Spinal cord (tissue), 10 donors: Measurements from ENCODE around the gene LY6G6C. TPM values are rescaled to one million over a fixed set of nuclear protein-coding genes. Genes with fewer than 3 reads are reported as not detected.
A peak's percentile ranks its signal among the peaks of the same experiment; 100 is the strongest.

Experiments
- DNase-seq, 6 donors: peaks; one replicate each; pipeline versions ENCODE4 v3.0.0 to v3.0.0-alpha.2; 2013 to 2015; ENCODE audit warnings: low spot score in 6 of 6, low read depth in 4 of 6
- H3K27ac ChIP-seq: one replicate; pipeline ENCODE4 v1.5.1; 2013; ENCODE audit warnings: low read depth, low read length, control low read depth
- H3K27me3 ChIP-seq: one replicate; pipeline ENCODE4 v1.6.1; 2013; ENCODE audit warnings: low read length; ENCODE audit not compliant: control insufficient read depth, insufficient read depth
- H3K36me3 ChIP-seq: one replicate; pipeline ENCODE4 v1.6.1; 2013; ENCODE audit warnings: low read length; ENCODE audit not compliant: control insufficient read depth, insufficient read depth
- H3K4me1 ChIP-seq: one replicate; pipeline ENCODE4 v1.6.1; 2013; ENCODE audit warnings: low read length; ENCODE audit not compliant: control insufficient read depth, insufficient read depth
- H3K4me3 ChIP-seq: one replicate; pipeline ENCODE4 v1.5.1; 2013; ENCODE audit warnings: low read depth, low read length, control low read depth
- H3K9me3 ChIP-seq: one replicate; pipeline ENCODE4 v1.6.1; 2013; ENCODE audit warnings: low read length; ENCODE audit not compliant: control insufficient read depth, insufficient read depth
- WGBS: methylation state at CpG from one replicate; pipeline ENCODE4 v1.1.5; 2013; ENCODE audit warnings: missing lambda C conversion rate; ENCODE audit not compliant: insufficient coverage; 5-methylcytosine and 5-hydroxymethylcytosine counted together
- polyA plus RNA-seq, 2 donors: library from polyadenylated mRNA; unstranded; fragments of 120-200 nt; gene quantifications; one replicate each; pipeline ENCODE4 v1.2.1, GENCODE V29; 2013; ENCODE audit not compliant: insufficient read length in 2 of 2
- total RNA-seq, 2 donors: library from RNA; depleted of rRNA in 1 of 2; stranded (reverse); fragments of 120-200 nt in 1 of 2; fragments of >200 nt in 1 of 2; gene quantifications; one replicate each; pipeline versions ENCODE4 v1.2.3 to v1.2.4, GENCODE V29; 2013 to 2014
- donor health status: healthy.

The LY6G6C gene
- total and polyA plus RNA-seq, 4 donors: 0.17 to 1.2 (median 0.71) TPM; not detected in 1

- 89% methylated on average over 5 of the region's 6 CpGs for WGBS
- peaks cover 17% of the 10 kb centered on the region for H3K4me1 ChIP-seq
These were observed 2.5 kb downstream of the LY6G6C start for GRCh38 chr6:31719001-31719400.

GRCh38 chr6:31718265-31718664, 3.3 kb downstream of the LY6G6C start:
- Histone ChIP-seq H3K4me3 (no peak overlapping the region), H3K36me3 (peaks cover 2% of the 10 kb centered on the region), H3K9me3 (no peaks in the 10 kb centered on the region), H3K4me1 (peaks cover 23% of the 10 kb centered on the region), H3K27me3 (no peaks in the 10 kb centered on the region), H3K27ac (no peak overlapping the region)
- DNase-seq: no peak
- no CpG with 5 or more reads among the region's 1 CpG for WGBS

More at GRCh38 chr6:31719001-31719400, 2.5 kb downstream of the LY6G6C start:
- Histone ChIP-seq H3K27me3 (no peaks in the 10 kb centered on the region), H3K36me3 (peaks cover 9% of the 10 kb centered on the region), H3K27ac (no peak overlapping the region), H3K4me3 (no peak overlapping the region), H3K9me3 (no peaks in the 10 kb centered on the region)
- DNase-seq: no peak

GRCh38 chr6:31717499-31718222, 3.9 kb downstream of the LY6G6C start:
- H3K4me3 ChIP-seq: no peak overlapping the region
- H3K36me3 ChIP-seq: no peaks in the 10 kb centered on the region
- peak in 1 of 6 donors; percentile 42 for DNase-seq

GRCh38 chr6:31715022-31715958, 6.3 kb downstream of the LY6G6C start, which contains the start of gene LY6G6D:
Gene LY6G6D (plus strand): TSS chr6:31715348. CDS start chr6:31715356, 8 bp downstream.
- Histone ChIP-seq H3K4me1 (peaks cover 23% of the 10 kb centered on the region), H3K9me3 (no peaks in the 10 kb centered on the region), H3K36me3 (no peaks in the 10 kb centered on the region), H3K27ac (peak within 1 kb of the TSS; percentile 81), H3K27me3 (no peaks in the 10 kb centered on the region), H3K4me3 (no peak within 1 kb of the TSS)
- WGBS: 29% methylated on average over 13 of the region's 16 CpGs
- DNase-seq: peak in 1 of 6 donors; percentile 82

More at GRCh38 chr6:31717499-31718222, 3.9 kb downstream of the LY6G6C start:
- WGBS: 44% methylated on average over 8 of the region's 10 CpGs
- peaks cover 23% of the 10 kb centered on the region for H3K4me1 ChIP-seq
- no peaks in the 10 kb centered on the region for H3K27me3 ChIP-seq
- H3K27ac ChIP-seq: no peak overlapping the region
- no peaks in the 10 kb centered on the region for H3K9me3 ChIP-seq

- H3K4me3 ChIP-seq: no peak overlapping the region
- peaks cover 23% of the 10 kb centered on the region for H3K4me1 ChIP-seq
- peak overlapping the region; percentile 81 for H3K27ac ChIP-seq
- H3K27me3 ChIP-seq: no peaks in the 10 kb centered on the region
- no peaks in the 10 kb centered on the region for H3K9me3 ChIP-seq
- WGBS: 12% methylated on average over 4 of the region's 5 CpGs
- DNase-seq: peak in 2 of 6 donors; percentile 49 to 85
- H3K36me3 ChIP-seq: no peaks in the 10 kb centered on the region
These were observed 7.4 kb downstream of the LY6G6C start for GRCh38 chr6:31713991-31714684.

GRCh38 chr6:31713465-31713864, 8.1 kb downstream of the LY6G6C start:
- Histone ChIP-seq H3K36me3 (no peaks in the 10 kb centered on the region), H3K27me3 (no peaks in the 10 kb centered on the region), H3K4me3 (no peak overlapping the region), H3K27ac (peak overlapping the region; percentile 81), H3K4me1 (peaks cover 23% of the 10 kb centered on the region), H3K9me3 (no peaks in the 10 kb centered on the region)
- DNase-seq: no peak
- no CpG with 5 or more reads among the region's 4 CpGs for WGBS

- no peak for DNase-seq
- Histone ChIP-seq H3K9me3 (no peaks in the 10 kb centered on the region), H3K4me1 (peaks cover 20% of the 10 kb centered on the region), H3K27ac (no peak overlapping the region), H3K36me3 (no peaks in the 10 kb centered on the region), H3K27me3 (no peaks in the 10 kb centered on the region), H3K4me3 (no peak overlapping the region)
- 93% methylated on average over 8 of the region's 8 CpGs for WGBS
These were observed 9.2 kb downstream of the LY6G6C start for GRCh38 chr6:31712296-31712695.

GRCh38 chr6:31711233-31711632, 10.3 kb downstream of the LY6G6C start:
- H3K4me3 ChIP-seq: no peak overlapping the region

GRCh38 chr6:31710523-31711219, 10.9 kb downstream of the LY6G6C start:
- Histone ChIP-seq H3K4me3 (no peak overlapping the region), H3K9me3 (no peaks in the 10 kb centered on the region), H3K27me3 (no peaks in the 10 kb centered on the region), H3K27ac (no peak overlapping the region), H3K4me1 (peaks cover 19% of the 10 kb centered on the region), H3K36me3 (no peaks in the 10 kb centered on the region)
- no peak for DNase-seq
- WGBS: 78% methylated on average over 5 of the region's 5 CpGs

More at GRCh38 chr6:31711233-31711632, 10.3 kb downstream of the LY6G6C start:
- no peaks in the 10 kb centered on the region for H3K9me3 ChIP-seq
- 72% methylated on average over 6 of the region's 8 CpGs for WGBS
- H3K36me3 ChIP-seq: no peaks in the 10 kb centered on the region
- H3K27me3 ChIP-seq: no peaks in the 10 kb centered on the region
- no peak for DNase-seq
- H3K27ac ChIP-seq: no peak overlapping the region
- H3K4me1 ChIP-seq: peaks cover 20% of the 10 kb centered on the region
